ENCODE results near the gene ELMO1. TPM values are rescaled to one million over a fixed set of nuclear protein-coding genes. Genes with fewer than 3 reads are reported as not detected.

Gene ELMO1
- total and polyA plus RNA-seq, 10 donors, result 26.0 to 494 (median 201) TPM

DNA sequence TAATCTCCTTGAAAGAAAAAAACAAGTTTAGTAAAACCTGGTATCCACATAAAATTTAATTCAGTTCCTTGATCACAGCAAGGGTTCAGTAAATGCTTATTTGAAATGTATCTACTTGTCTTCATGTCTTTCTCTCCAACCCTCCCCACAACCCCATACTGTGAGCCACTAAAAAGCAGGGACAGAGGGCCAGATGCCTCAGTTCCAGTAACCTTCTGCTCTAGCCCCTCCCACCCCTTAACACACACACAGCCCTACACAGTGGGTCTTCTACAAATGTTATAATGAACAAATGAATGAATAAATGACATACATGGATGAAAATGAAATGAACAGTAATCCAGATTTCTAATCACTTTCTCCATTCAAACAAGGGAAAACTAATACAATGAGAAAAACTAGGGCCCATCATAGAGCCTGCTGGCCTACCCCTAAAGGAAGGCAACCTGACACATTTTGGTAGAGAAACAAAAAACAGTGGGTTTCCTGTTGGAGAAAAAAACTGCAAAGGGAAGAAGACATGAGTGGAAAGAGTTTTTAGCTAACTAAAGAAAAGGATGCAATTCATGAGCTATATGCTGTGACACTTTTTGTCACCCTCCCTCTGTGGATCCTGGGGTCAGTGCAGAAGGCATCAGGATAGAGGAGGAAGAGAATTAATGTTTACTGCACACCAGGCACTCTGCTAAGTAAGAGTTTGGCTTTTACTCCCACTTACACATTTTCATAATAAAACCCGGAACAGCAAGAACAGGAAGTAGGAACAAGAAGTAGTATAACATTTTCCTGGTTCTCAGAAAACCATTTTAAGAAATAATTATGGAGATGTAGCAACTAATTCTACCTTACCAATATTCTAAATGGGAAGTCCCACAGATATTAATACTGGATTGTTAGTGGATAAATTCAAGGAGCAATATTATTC is 38.1 kb downstream of the ELMO1 start:
- Histone ChIP-seq H3K4me3 (no peak overlapping the region), H3K9me3 (peaks cover 0 to 8% (median 0%) of the 10 kb centered on the region in 8 donors), H3K4me1 (peaks cover 44 to 80% (median 60%) of the 10 kb centered on the region in 6 donors), H3K27ac (peak overlapping the region; percentile 9 to 85 (median 67)), H3K36me3 (peaks cover 0 to 6% (median 0%) of the 10 kb centered on the region in 6 donors), H3K27me3 (replicated peaks in 1 of 7) (no peaks in the 10 kb centered on the region)
- intact Hi-C loops (cut with DNase I; ENCODE audit: low total_unique reads), result no loop called here
- TF ChIP-seq, protein P1, sequence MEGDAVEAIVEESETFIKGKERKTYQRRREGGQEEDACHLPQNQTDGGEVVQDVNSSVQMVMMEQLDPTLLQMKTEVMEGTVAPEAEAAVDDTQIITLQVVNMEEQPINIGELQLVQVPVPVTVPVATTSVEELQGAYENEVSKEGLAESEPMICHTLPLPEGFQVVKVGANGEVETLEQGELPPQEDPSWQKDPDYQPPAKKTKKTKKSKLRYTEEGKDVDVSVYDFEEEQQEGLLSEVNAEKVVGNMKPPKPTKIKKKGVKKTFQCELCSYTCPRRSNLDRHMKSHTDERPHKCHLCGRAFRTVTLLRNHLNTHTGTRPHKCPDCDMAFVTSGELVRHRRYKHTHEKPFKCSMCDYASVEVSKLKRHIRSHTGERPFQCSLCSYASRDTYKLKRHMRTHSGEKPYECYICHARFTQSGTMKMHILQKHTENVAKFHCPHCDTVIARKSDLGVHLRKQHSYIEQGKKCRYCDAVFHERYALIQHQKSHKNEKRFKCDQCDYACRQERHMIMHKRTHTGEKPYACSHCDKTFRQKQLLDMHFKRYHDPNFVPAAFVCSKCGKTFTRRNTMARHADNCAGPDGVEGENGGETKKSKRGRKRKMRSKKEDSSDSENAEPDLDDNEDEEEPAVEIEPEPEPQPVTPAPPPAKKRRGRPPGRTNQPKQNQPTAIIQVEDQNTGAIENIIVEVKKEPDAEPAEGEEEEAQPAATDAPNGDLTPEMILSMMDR (IDR thresholded peaks at IDR 0.05 in 8 of 11, conservative IDR thresholded peaks at IDR 0.05 in 3 of 11), result no peak
- no peak for TF ChIP-seq POLR2A (IDR thresholded peaks at IDR 0.05)
- TF ChIP-seq POLR2AphosphoS5 (IDR thresholded peaks at IDR 0.05), result no peak
- WGBS, 5 donors, result 2 to 23% (median 10%) methylated on average over 1 of the region's 1 CpG
- DNase-seq, result no peak

- intact Hi-C loops (cut with DNase I; ENCODE audit: low total_unique reads), result no loop called here
- peak overlapping the region in 1 of 8 donors; percentile 59 for H3K4me3 ChIP-seq
- no peak for DNase-seq
- peak overlapping the region; percentile 10 to 85 (median 62) for H3K27ac ChIP-seq
- WGBS, 5 donors, result 35 to 68% (median 54%) methylated on average over 2 of the region's 2 CpGs
- H3K36me3 ChIP-seq, result peaks cover 0 to 6% (median 0%) of the 10 kb centered on the region in 6 donors
- peaks cover 0 to 8% (median 0%) of the 10 kb centered on the region in 8 donors for H3K9me3 ChIP-seq
- no peaks in the 10 kb centered on the region for H3K27me3 ChIP-seq (replicated peaks in 1 of 7)
- TF ChIP-seq, protein P1 (IDR thresholded peaks at IDR 0.05 in 8 of 11, conservative IDR thresholded peaks at IDR 0.05 in 3 of 11), result no peak
- TF ChIP-seq POLR2AphosphoS5 (IDR thresholded peaks at IDR 0.05) (no peak), POLR2A (IDR thresholded peaks at IDR 0.05) (no peak)
- peaks cover 44 to 80% (median 67%) of the 10 kb centered on the region in 6 donors for H3K4me1 ChIP-seq
Measured at GRCh38 chr7:37409461-37409860, 39.2 kb downstream of the ELMO1 start.

- Histone ChIP-seq H3K27me3 (replicated peaks in 1 of 7) (no peaks in the 10 kb centered on the region), H3K4me3 (peak overlapping the region in 5 of 8 donors; percentile 1 to 59 (median 20)), H3K9me3 (peaks cover 0 to 8% (median 0%) of the 10 kb centered on the region in 8 donors), H3K36me3 (peaks cover 0 to 6% (median 0%) of the 10 kb centered on the region in 6 donors), H3K27ac (peak overlapping the region; percentile 10 to 85 (median 62)), H3K4me1 (peaks cover 44 to 87% (median 67%) of the 10 kb centered on the region in 6 donors)
- no peak for DNase-seq
- TF ChIP-seq, protein P1 (IDR thresholded peaks at IDR 0.05 in 8 of 11, conservative IDR thresholded peaks at IDR 0.05 in 3 of 11), result no peak
- no peak for TF ChIP-seq POLR2AphosphoS5 (IDR thresholded peaks at IDR 0.05)
- no peak for TF ChIP-seq POLR2A (IDR thresholded peaks at IDR 0.05)
- intact Hi-C loops (cut with DNase I; ENCODE audit: low total_unique reads), result no loop called here
- 18 to 26% (median 19%) methylated on average over 13 of the region's 13 CpGs for WGBS, 5 donors
Measured at GRCh38 chr7:37408291-37409228, 40.1 kb downstream of the ELMO1 start.

All from spleen (tissue), 11 donors.